Progenitor cell of endocrine pancreas (in vitro differentiated cells): ENCODE data around the gene ACY1. TPM values are rescaled to one million over a fixed set of nuclear protein-coding genes. Genes with fewer than 3 reads are reported as not detected.
A peak's percentile ranks its signal among the peaks of the same experiment; 100 is the strongest.

Source experiments
- DNase-seq: peaks from one replicate; pipeline ENCODE4 v3.0.0; 2021; ENCODE audit warnings: low spot score; ENCODE audit not compliant: unreplicated experiment
- H3K27ac Mint-ChIP-seq: 2 replicates; pipeline ENCODE4 v1.8.0; 2021; ENCODE audit warnings: mild to moderate bottlenecking, moderate library complexity, mixed read lengths
- H3K27me3 Mint-ChIP-seq: 2 replicates; pipeline ENCODE4 v1.8.0; 2021; ENCODE audit warnings: mixed read lengths
- H3K36me3 Mint-ChIP-seq: 2 replicates; pipeline ENCODE4 v1.8.0; 2022; ENCODE audit warnings: mixed read lengths; ENCODE audit not compliant: insufficient read depth
- H3K4me1 Mint-ChIP-seq: 2 replicates; pipeline ENCODE4 v1.8.0; 2021; ENCODE audit warnings: low read depth, mixed read lengths
- H3K4me3 Mint-ChIP-seq: 2 replicates; pipeline ENCODE4 v1.8.0; 2021; ENCODE audit warnings: low read depth, mild to moderate bottlenecking, moderate library complexity, mixed read lengths
- H3K9me3 Mint-ChIP-seq: 2 replicates; pipeline ENCODE4 v1.8.0; 2021; ENCODE audit warnings: low read depth, mixed read lengths
- CTCF ChIP-seq: fragments of 200-600 bp; sonication (generic); IDR thresholded peaks from one replicate; pipeline ENCODE4 v1.5.0; 2021; ENCODE audit warnings: antibody characterized with exemption, mild to moderate bottlenecking; ENCODE audit not compliant: unreplicated experiment
- total RNA-seq: library from RNA; stranded (reverse); gene quantifications from 2 replicates; pipeline ENCODE4 v1.2.1, GENCODE V29; 2021

The ACY1 gene
- total RNA-seq, 1 donor from 2014 or later, result 38.0 TPM

DNA sequence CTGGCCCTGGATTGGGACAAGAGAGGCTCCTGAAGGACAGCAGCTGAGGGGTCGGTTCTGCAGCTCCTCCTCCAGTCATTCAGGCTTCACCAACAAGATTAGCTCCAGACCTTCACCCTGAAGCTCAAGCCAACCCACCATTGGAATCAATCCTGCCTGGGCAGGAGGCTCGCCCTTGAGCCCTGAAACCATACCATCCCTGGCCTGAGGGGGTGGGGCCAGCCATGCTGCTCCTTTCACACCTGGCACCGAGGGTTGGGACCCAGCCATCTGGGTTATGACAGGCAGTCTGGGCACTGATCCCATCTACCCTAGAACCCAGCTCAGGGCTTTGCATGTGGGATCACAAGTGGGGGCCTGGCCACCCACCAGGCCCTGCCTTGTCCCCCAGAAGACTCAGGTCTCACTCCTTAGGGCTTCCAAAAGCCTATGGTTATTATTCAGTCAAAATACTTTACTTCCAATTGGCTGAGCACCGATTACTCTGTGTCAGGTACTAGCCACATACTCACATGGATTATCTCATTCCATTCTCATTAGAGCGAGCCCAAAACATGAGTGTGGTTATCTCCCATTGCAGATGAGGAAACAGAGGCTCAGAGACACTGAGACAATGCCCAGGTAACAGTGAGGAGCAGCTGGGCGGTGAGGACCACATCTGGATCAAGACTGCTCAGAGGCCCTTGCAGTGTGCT, 12.6 kb upstream of the ACY1 start:
- Mint-ChIP-seq H3K4me3 (no peak overlapping the region), H3K27ac (no peak overlapping the region)

DNA sequence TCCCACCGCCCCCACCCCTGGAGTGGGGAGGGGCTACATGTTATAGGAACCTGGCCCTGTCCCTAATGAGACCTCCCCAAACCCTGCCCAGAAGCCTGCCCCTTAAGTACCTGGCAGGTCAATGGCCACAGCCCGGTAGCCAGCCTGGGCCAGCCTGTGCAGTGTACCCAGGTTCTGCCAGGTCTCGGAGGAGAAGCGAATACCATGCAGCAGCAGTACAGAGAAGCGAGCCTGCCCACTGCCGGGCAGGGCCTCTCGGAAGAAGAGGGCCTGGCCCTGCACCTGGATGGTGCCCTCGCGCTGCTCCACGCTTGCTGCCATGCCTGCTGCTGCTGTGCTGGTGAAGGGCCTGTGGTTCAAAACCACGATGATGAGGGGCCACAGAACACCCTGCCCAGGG, 12.0 kb upstream of the ACY1 start:
- peaks cover 24% of the 10 kb centered on the region for H3K4me1 Mint-ChIP-seq
- no peak overlapping the region for H3K4me3 Mint-ChIP-seq
- H3K36me3 Mint-ChIP-seq, result no peaks in the 10 kb centered on the region
- no peak for TF ChIP-seq CTCF
- no peaks in the 10 kb centered on the region for H3K27me3 Mint-ChIP-seq
- no peak overlapping the region for H3K27ac Mint-ChIP-seq
- H3K9me3 Mint-ChIP-seq, result no peaks in the 10 kb centered on the region
- no peak for DNase-seq

More for the DNA sequence above, 12.6 kb upstream of the ACY1 start:
- Mint-ChIP-seq H3K27me3 (no peaks in the 10 kb centered on the region), H3K9me3 (no peaks in the 10 kb centered on the region), H3K36me3 (no peaks in the 10 kb centered on the region), H3K4me1 (peaks cover 26% of the 10 kb centered on the region)
- no peak for TF ChIP-seq CTCF
- DNase-seq, result no peak

- H3K27ac Mint-ChIP-seq, result peak overlapping the region; percentile 83
- no peaks in the 10 kb centered on the region for H3K9me3 Mint-ChIP-seq
- no peaks in the 10 kb centered on the region for H3K36me3 Mint-ChIP-seq
- H3K27me3 Mint-ChIP-seq, result no peaks in the 10 kb centered on the region
- no peak for DNase-seq
- peak overlapping the region; percentile 77 for H3K4me3 Mint-ChIP-seq
- peak; percentile 5 for TF ChIP-seq CTCF
- H3K4me1 Mint-ChIP-seq, result peaks cover 10% of the 10 kb centered on the region
Observed at GRCh38 chr3:51974277-51974962, 8.9 kb upstream of the ACY1 start.

GRCh38 chr3:51974963-51975851, 8.1 kb upstream of the ACY1 start, which contains the start of gene ABHD14A:
Gene ABHD14A, plus strand, starts transcription at chr3:51975064. Its CDS starts 72 bp downstream, at chr3:51975136.
- no peak for TF ChIP-seq CTCF
- peak; percentile 54 for DNase-seq
- Mint-ChIP-seq H3K9me3 (no peaks in the 10 kb centered on the region), H3K4me3 (peak within 1 kb of the TSS; percentile 77), H3K27ac (peak within 1 kb of the TSS; percentile 83), H3K36me3 (no peaks in the 10 kb centered on the region), H3K27me3 (no peaks in the 10 kb centered on the region), H3K4me1 (peaks cover 10% of the 10 kb centered on the region)
